ENCODE data around the gene PVALB. TPM values are rescaled to one million over a fixed set of nuclear protein-coding genes. Genes with fewer than 3 reads are reported as not detected.

Gene PVALB
- total and polyA plus RNA-seq, 2 donors (not counting 1 experiment from before 2014, with no cell fraction given): not detected

DNA sequence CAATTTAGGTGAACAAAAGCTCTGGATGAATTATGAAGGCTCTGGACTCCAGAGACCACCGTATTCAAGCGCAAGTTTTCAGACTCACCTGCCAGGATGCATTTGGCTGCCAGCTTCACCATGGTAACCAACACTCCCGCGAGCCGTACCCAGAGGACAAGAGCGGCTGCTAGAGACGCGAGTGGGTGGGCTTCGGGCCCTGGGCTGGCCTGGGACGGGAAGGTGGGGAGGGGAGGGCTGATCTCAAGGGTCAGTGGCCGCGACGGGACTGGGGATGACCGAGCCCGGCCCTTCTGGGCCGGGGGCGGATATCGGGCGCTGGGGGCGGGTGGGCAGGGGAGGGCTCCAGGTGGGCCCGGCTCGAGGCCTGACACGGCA lies 41.3 kb downstream of the PVALB start:
- peak overlapping the region; percentile 96 for H3K4me3 Mint-ChIP-seq
- intact Hi-C loops (cut with micrococcal nuclease): loop anchor here (5.0 to 10.0 kb wide), 2 partner anchors 709 to 1473 kb away; partner anchors contain the start of gene MFNG
- peak overlapping the region; percentile 95 for H3K27ac Mint-ChIP-seq
- peak; percentile 70 for DNase-seq
- ChIA-PET POLR2A (interaction anchor here (0.6 to 2.0 kb wide), 9 partner anchors 19 to 861 kb away, joined by 3 to 13 read pairs (median 4); partner anchors contain the start of genes EIF3D and NCF4), CTCF (interaction anchor here (0.5 to 3.9 kb wide), 8 partner anchors 11 to 269 kb away, joined by 3 to 27 read pairs (median 4); no protein-coding TSS in a partner anchor)
- peak overlapping the region; percentile 88 for H3K9ac ChIP-seq (ENCODE audit: low read length)
- 0% methylated on average over 17 of the region's 23 CpGs for WGBS (ENCODE audit: insufficient coverage)
- H3K4me1 ChIP-seq (ENCODE audit: control insufficient read depth in 2 of 2, insufficient read depth in 2 of 2, low read length in 2 of 2): peaks cover 13 to 17% of the 10 kb centered on the region in 2 donors
- no peaks in the 10 kb centered on the region for H3K9me3 Mint-ChIP-seq (ENCODE audit: insufficient read depth)
- ATAC-seq (ENCODE audit: low read depth): peak; percentile 1
- TF ChIP-seq, protein P1, sequence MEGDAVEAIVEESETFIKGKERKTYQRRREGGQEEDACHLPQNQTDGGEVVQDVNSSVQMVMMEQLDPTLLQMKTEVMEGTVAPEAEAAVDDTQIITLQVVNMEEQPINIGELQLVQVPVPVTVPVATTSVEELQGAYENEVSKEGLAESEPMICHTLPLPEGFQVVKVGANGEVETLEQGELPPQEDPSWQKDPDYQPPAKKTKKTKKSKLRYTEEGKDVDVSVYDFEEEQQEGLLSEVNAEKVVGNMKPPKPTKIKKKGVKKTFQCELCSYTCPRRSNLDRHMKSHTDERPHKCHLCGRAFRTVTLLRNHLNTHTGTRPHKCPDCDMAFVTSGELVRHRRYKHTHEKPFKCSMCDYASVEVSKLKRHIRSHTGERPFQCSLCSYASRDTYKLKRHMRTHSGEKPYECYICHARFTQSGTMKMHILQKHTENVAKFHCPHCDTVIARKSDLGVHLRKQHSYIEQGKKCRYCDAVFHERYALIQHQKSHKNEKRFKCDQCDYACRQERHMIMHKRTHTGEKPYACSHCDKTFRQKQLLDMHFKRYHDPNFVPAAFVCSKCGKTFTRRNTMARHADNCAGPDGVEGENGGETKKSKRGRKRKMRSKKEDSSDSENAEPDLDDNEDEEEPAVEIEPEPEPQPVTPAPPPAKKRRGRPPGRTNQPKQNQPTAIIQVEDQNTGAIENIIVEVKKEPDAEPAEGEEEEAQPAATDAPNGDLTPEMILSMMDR (IDR thresholded peaks at IDR 0.05): no peak
- no peak for TF ChIP-seq EZH2 (IDR thresholded peaks at IDR 0.05; ENCODE audit: borderline replicate concordance, insufficient read depth, low read depth, low read length, poor library complexity, severe bottlenecking)
- H3K9me3 ChIP-seq (ENCODE audit: control extremely low read depth in 1 of 3, control insufficient read depth in 2 of 3, insufficient read depth in 1 of 3, low read length in 2 of 3): peaks cover 0 to 3% (median 0%) of the 10 kb centered on the region in 3 donors
- H3K27ac ChIP-seq (ENCODE audit: low read length in 2 of 2): peak overlapping the region; percentile 80 to 91
- H3K36me3 ChIP-seq (replicated peaks in 1 of 2; ENCODE audit: control extremely low read depth in 1 of 2, control insufficient read depth in 1 of 2, extremely low read depth in 1 of 2, insufficient read depth in 2 of 2, low read length in 1 of 2): no peaks in the 10 kb centered on the region
- H3K27me3 ChIP-seq (replicated peaks in 1 of 4; ENCODE audit: control extremely low read depth in 1 of 4, control insufficient read depth in 3 of 4, insufficient read depth in 4 of 4, low read length in 3 of 4): no peaks in the 10 kb centered on the region
- peak overlapping the region; percentile 60 to 82 (median 73) for H3K4me3 ChIP-seq (ENCODE audit: control extremely low read depth in 1 of 5, extremely low read depth in 1 of 5, insufficient read depth in 1 of 5, low read depth in 2 of 5, low read length in 4 of 5)
- H2AFZ ChIP-seq (ENCODE audit: insufficient read depth, low read depth, low read length, poor library complexity, severe bottlenecking): peak overlapping the region; percentile 82
- H3K4me2 ChIP-seq (replicated peaks; ENCODE audit: low read depth, low read length, poor library complexity, severe bottlenecking): peak overlapping the region; percentile 87
- no peaks in the 10 kb centered on the region for H3K27me3 Mint-ChIP-seq
- H4K20me1 ChIP-seq (ENCODE audit: control insufficient read depth, insufficient read depth, low read length, poor library complexity, severe bottlenecking): no peaks in the 10 kb centered on the region
- H3K79me2 ChIP-seq (ENCODE audit: control insufficient read depth, insufficient read depth, low read length): peaks cover 13% of the 10 kb centered on the region
- H3K4me1 Mint-ChIP-seq: peaks cover 16% of the 10 kb centered on the region

DNA sequence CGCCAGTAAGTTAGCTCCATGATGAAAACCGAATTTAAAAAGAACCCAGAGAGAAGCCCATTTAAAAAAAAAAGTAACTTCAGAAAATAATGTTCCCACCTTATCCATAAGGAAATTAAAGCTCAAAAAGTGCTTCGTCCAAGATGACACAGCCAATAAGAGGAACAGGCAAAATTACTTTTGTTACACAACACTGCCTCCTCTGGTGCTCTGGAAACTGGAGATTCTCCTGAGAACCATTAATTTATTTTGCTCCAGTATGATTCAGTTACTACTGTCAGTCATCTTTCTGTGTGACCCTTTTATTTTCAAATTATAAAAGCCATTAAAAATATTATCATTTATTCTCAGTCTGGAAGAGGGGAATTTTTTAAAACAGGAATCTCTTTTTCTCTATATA lies 42.9 kb downstream of the PVALB start:
- Histone ChIP-seq H4K20me1 (ENCODE audit: control insufficient read depth, insufficient read depth, low read length, poor library complexity, severe bottlenecking) (no peaks in the 10 kb centered on the region), H3K4me2 (replicated peaks; ENCODE audit: low read depth, low read length, poor library complexity, severe bottlenecking) (no peak overlapping the region), H2AFZ (ENCODE audit: insufficient read depth, low read depth, low read length, poor library complexity, severe bottlenecking) (no peak overlapping the region), H3K9ac (ENCODE audit: low read length) (no peak overlapping the region), H3K27ac (ENCODE audit: low read length in 2 of 2) (no peak overlapping the region), H3K9me3 (ENCODE audit: control extremely low read depth in 1 of 3, control insufficient read depth in 2 of 3, insufficient read depth in 1 of 3, low read length in 2 of 3) (peaks cover 0 to 3% (median 0%) of the 10 kb centered on the region in 3 donors), H3K79me2 (ENCODE audit: control insufficient read depth, insufficient read depth, low read length) (peaks cover 13% of the 10 kb centered on the region), H3K4me3 (ENCODE audit: control extremely low read depth in 1 of 5, extremely low read depth in 1 of 5, insufficient read depth in 1 of 5, low read depth in 2 of 5, low read length in 4 of 5) (no peak overlapping the region), H3K27me3 (replicated peaks in 1 of 4; ENCODE audit: control extremely low read depth in 1 of 4, control insufficient read depth in 3 of 4, insufficient read depth in 4 of 4, low read length in 3 of 4) (no peaks in the 10 kb centered on the region), H3K36me3 (replicated peaks in 1 of 2; ENCODE audit: control extremely low read depth in 1 of 2, control insufficient read depth in 1 of 2, extremely low read depth in 1 of 2, insufficient read depth in 2 of 2, low read length in 1 of 2) (no peaks in the 10 kb centered on the region), H3K4me1 (ENCODE audit: control insufficient read depth in 2 of 2, insufficient read depth in 2 of 2, low read length in 2 of 2) (peaks cover 13 to 17% of the 10 kb centered on the region in 2 donors)
- Mint-ChIP-seq H3K4me1 (peaks cover 16% of the 10 kb centered on the region), H3K9me3 (ENCODE audit: insufficient read depth) (no peaks in the 10 kb centered on the region), H3K27me3 (no peaks in the 10 kb centered on the region), H3K4me3 (no peak overlapping the region), H3K27ac (no peak overlapping the region)
- POLR2A ChIA-PET: interaction anchor here (0.7 to 1.1 kb wide), 3 partner anchors 18 to 398 kb away, joined by 3 to 6 read pairs (median 3); no protein-coding TSS in a partner anchor
- intact Hi-C loops (cut with micrococcal nuclease): loop anchor here (10.0 kb wide), 1 partner anchor 711 kb away; the partner anchor contains the start of gene MFNG
- WGBS (ENCODE audit: insufficient coverage): 43% methylated on average over 1 of the region's 3 CpGs
- ATAC-seq (ENCODE audit: low read depth) (no peak), DNase-seq (no peak)
- CTCF ChIA-PET: interaction anchor here (0.7 to 3.9 kb wide), 10 partner anchors 8 to 272 kb away, joined by 3 to 27 read pairs (median 4); no protein-coding TSS in a partner anchor
- no peak for TF ChIP-seq EZH2 (IDR thresholded peaks at IDR 0.05; ENCODE audit: borderline replicate concordance, insufficient read depth, low read depth, low read length, poor library complexity, severe bottlenecking)
- TF ChIP-seq, protein P1 (IDR thresholded peaks at IDR 0.05): no peak
